Muscle layer of colon (tissue), 2 donors: ENCODE results near the gene USP17L27.
"Not testable (repeated sequence)": the region's sequence is repeated elsewhere in the genome, so short reads cannot be mapped to it uniquely, and the experiment has no call there.

ENCODE experiments used
- H3K27ac ChIP-seq: one replicate; pipeline ENCODE4 v1.7.0; 2013; ENCODE audit warnings: low read depth, mild to moderate bottlenecking, low read length, moderate library complexity
- H3K27me3 ChIP-seq, 2 donors: one replicate each; pipeline ENCODE4 v1.7.0; 2013; ENCODE audit warnings: low read length in 2 of 2, mild to moderate bottlenecking in 2 of 2; ENCODE audit not compliant: insufficient read depth in 2 of 2, control insufficient read depth in 1 of 2
- H3K36me3 ChIP-seq: one replicate; pipeline ENCODE4 v1.7.0; 2013; ENCODE audit warnings: mild to moderate bottlenecking, low read length; ENCODE audit not compliant: insufficient read depth
- H3K4me1 ChIP-seq: one replicate; pipeline ENCODE4 v1.7.0; 2013; ENCODE audit warnings: mild to moderate bottlenecking, low read length; ENCODE audit not compliant: insufficient read depth
- H3K4me3 ChIP-seq, 2 donors: one replicate each; pipeline ENCODE4 v1.7.0; 2013; ENCODE audit warnings: low read length in 2 of 2, low read depth in 1 of 2, mild to moderate bottlenecking in 1 of 2, moderate library complexity in 1 of 2
- H3K9ac ChIP-seq: one replicate; pipeline ENCODE4 v1.7.0; 2013; ENCODE audit warnings: low read length
- H3K9me3 ChIP-seq: one replicate; pipeline ENCODE4 v1.7.0; 2013; ENCODE audit warnings: mild to moderate bottlenecking, low read length
- donor health status: abdominal sarcoma.
- donor health status: Adenocarcinoma of cecum.

The USP17L27 gene

GRCh38 chr4:9343848-9344247 lies at the start of gene USP17L27:
Gene USP17L27 (plus strand): TSS chr4:9344148. CDS start chr4:9344148, 0 bp downstream.
- not testable (repeated sequence) for H3K9me3 ChIP-seq, H3K27ac ChIP-seq, H3K4me3 ChIP-seq, H3K9ac ChIP-seq, H3K27me3 ChIP-seq, H3K4me1 ChIP-seq, H3K36me3 ChIP-seq

- H3K36me3 ChIP-seq, H3K27me3 ChIP-seq, H3K4me3 ChIP-seq, H3K9me3 ChIP-seq, H3K9ac ChIP-seq, H3K4me1 ChIP-seq, H3K27ac ChIP-seq: not testable (repeated sequence)
Measured at GRCh38 chr4:9324191-9324590, 19.8 kb upstream of the USP17L27 start.

- H3K4me3 ChIP-seq, H3K9ac ChIP-seq, H3K27ac ChIP-seq, H3K4me1 ChIP-seq, H3K36me3 ChIP-seq, H3K27me3 ChIP-seq, H3K9me3 ChIP-seq: not testable (repeated sequence)
Measured at GRCh38 chr4:9324865-9325264, 19.1 kb upstream of the USP17L27 start, which contains the start of gene USP17L24. Gene USP17L24 (plus strand): TSS chr4:9325165. CDS start chr4:9325165, 0 bp downstream.

DNA sequence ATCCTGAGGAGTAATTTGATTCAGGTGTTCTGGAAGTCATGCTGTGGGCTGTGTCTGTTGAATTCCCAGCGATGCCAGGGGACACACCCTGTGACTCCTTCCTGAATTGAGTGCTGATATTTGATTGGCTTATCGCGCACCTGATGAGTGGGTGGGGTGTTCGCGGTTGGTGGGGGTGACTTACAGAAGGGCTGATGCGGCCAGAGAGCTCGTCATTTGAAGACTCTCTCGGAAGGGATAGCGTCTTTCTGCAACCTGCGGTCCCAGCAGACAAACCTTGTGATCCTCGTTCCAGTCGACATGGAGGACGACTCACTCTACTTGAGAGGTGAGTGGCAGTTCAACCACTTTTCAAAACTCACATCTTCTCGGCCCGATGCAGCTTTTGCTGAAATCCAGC lies 14.3 kb upstream of the USP17L27 start, which contains the start of gene USP17L25:
Gene USP17L25, plus strand, starts transcription at position 301 of the 400 bp plus-strand sequence. Its CDS starts 0 bp downstream, at position 301.
- not testable (repeated sequence) for H3K9ac ChIP-seq, H3K36me3 ChIP-seq, H3K4me3 ChIP-seq, H3K9me3 ChIP-seq, H3K4me1 ChIP-seq, H3K27me3 ChIP-seq, H3K27ac ChIP-seq

DNA sequence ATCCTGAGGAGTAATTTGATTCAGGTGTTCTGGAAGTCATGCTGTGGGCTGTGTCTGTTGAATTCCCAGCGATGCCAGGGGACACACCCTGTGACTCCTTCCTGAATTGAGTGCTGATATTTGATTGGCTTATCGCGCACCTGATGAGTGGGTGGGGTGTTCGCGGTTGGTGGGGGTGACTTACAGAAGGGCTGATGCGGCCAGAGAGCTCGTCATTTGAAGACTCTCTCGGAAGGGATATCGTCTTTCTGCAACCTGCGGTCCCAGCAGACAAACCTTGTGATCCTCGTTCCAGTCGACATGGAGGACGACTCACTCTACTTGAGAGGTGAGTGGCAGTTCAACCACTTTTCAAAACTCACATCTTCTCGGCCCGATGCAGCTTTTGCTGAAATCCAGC lies 9.6 kb upstream of the USP17L27 start, which contains the start of gene USP17L26:
Gene USP17L26, plus strand, starts transcription at position 301 of the 400 bp plus-strand sequence. Its CDS starts 0 bp downstream, at position 301.
- not testable (repeated sequence) for H3K36me3 ChIP-seq

GRCh38 chr4:9339103-9339502 lies 4.8 kb upstream of the USP17L27 start, which contains the start of gene USP17L5:
Gene USP17L5 (plus strand): TSS chr4:9339403. CDS start chr4:9339403, 0 bp downstream.
- H3K36me3 ChIP-seq, H3K27me3 ChIP-seq, H3K4me3 ChIP-seq, H3K27ac ChIP-seq, H3K9ac ChIP-seq, H3K4me1 ChIP-seq, H3K9me3 ChIP-seq: not testable (repeated sequence)

More for the DNA sequence above, 9.6 kb upstream of the USP17L27 start, which contains the start of gene USP17L26:
- not testable (repeated sequence) for H3K27me3 ChIP-seq, H3K27ac ChIP-seq, H3K4me1 ChIP-seq, H3K4me3 ChIP-seq, H3K9me3 ChIP-seq, H3K9ac ChIP-seq

- H3K36me3 ChIP-seq = not testable (repeated sequence)
Measured at GRCh38 chr4:9348593-9348992, 4.6 kb downstream of the USP17L27 start, which contains the start of gene USP17L28. Gene USP17L28 (plus strand): TSS chr4:9348893. CDS start chr4:9348893, 0 bp downstream.

DNA sequence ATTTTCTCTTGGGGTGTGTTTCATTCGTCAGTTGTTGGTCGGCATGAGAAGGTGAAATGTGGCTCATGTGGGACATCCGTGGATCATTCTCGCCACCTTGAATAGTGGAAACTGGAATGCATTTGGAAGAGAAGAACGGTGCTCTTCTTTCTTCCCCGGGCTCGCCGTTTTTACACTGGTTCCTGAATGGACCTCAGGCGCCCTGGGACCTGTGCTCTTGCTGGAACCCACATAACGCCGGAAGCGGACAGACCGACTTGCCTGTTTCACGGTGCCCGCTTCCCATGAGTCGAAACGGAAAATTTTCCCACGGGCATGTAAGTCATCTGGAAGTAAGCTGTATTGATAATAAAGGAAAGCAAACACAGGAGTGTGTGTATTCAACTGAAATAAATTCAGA lies 6.9 kb downstream of the USP17L27 start:
- H3K36me3 ChIP-seq, H3K9me3 ChIP-seq, H3K27ac ChIP-seq, H3K4me1 ChIP-seq, H3K4me3 ChIP-seq, H3K27me3 ChIP-seq, H3K9ac ChIP-seq: not testable (repeated sequence)

More at GRCh38 chr4:9348593-9348992, 4.6 kb downstream of the USP17L27 start, which contains the start of gene USP17L28:
- H3K4me3 ChIP-seq, H3K27me3 ChIP-seq, H3K27ac ChIP-seq, H3K4me1 ChIP-seq, H3K9me3 ChIP-seq, H3K9ac ChIP-seq: not testable (repeated sequence)

DNA sequence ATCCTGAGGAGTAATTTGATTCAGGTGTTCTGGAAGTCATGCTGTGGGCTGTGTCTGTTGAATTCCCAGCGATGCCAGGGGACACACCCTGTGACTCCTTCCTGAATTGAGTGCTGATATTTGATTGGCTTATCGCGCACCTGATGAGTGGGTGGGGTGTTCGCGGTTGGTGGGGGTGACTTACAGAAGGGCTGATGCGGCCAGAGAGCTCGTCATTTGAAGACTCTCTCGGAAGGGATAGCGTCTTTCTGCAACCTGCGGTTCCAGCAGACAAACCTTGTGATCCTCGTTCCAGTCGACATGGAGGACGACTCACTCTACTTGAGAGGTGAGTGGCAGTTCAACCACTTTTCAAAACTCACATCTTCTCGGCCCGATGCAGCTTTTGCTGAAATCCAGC lies 9.4 kb downstream of the USP17L27 start, which contains the start of gene USP17L29:
Gene USP17L29, plus strand, starts transcription at position 301 of the 400 bp plus-strand sequence. Its CDS starts 0 bp downstream, at position 301.
- not testable (repeated sequence) for H3K4me3 ChIP-seq, H3K9me3 ChIP-seq, H3K4me1 ChIP-seq, H3K27ac ChIP-seq, H3K27me3 ChIP-seq, H3K9ac ChIP-seq, H3K36me3 ChIP-seq

DNA sequence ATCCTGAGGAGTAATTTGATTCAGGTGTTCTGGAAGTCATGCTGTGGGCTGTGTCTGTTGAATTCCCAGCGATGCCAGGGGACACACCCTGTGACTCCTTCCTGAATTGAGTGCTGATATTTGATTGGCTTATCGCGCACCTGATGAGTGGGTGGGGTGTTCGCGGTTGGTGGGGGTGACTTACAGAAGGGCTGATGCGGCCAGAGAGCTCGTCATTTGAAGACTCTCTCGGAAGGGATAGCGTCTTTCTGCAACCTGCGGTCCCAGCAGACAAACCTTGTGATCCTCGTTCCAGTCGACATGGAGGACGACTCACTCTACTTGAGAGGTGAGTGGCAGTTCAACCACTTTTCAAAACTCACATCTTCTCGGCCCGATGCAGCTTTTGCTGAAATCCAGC lies 18.9 kb downstream of the USP17L27 start, which contains the start of gene USP17L30:
Gene USP17L30, plus strand, starts transcription at position 301 of the 400 bp plus-strand sequence. Its CDS starts 0 bp downstream, at position 301.
- H3K9me3 ChIP-seq, H3K36me3 ChIP-seq, H3K27ac ChIP-seq, H3K9ac ChIP-seq, H3K4me1 ChIP-seq, H3K27me3 ChIP-seq, H3K4me3 ChIP-seq: not testable (repeated sequence)

GRCh38 chr4:9379881-9380280 lies 35.9 kb downstream of the USP17L27 start:
- H3K27ac ChIP-seq, H3K9ac ChIP-seq, H3K36me3 ChIP-seq, H3K4me3 ChIP-seq, H3K9me3 ChIP-seq, H3K27me3 ChIP-seq, H3K4me1 ChIP-seq: not testable (repeated sequence)

- not testable (repeated sequence) for H3K9ac ChIP-seq, H3K4me1 ChIP-seq, H3K27me3 ChIP-seq, H3K36me3 ChIP-seq, H3K9me3 ChIP-seq, H3K27ac ChIP-seq
- H3K4me3 ChIP-seq = peak overlapping the region; percentile 27 to 40
Measured at GRCh38 chr4:9381012-9381534, 37.1 kb downstream of the USP17L27 start.
